Mesothelial cell of epicardium (in vitro differentiated cells): ENCODE data around the gene BTN1A1. TPM values are rescaled to one million over a fixed set of nuclear protein-coding genes. Genes with fewer than 3 reads are reported as not detected.
A peak's percentile ranks its signal among the peaks of the same experiment; 100 is the strongest.
"Not testable (repeated sequence)": the region's sequence is repeated elsewhere in the genome, so short reads cannot be mapped to it uniquely, and the experiment has no call there.

Source experiments
- DNase-seq, 2 experiments: peaks; one replicate each; pipeline ENCODE4 v3.0.0; 2021; ENCODE audit warnings: low spot score in 2 of 2; ENCODE audit not compliant: unreplicated experiment in 2 of 2
- H3K27ac Mint-ChIP-seq: 2 replicates; pipeline ENCODE4 v1.8.0; 2021; ENCODE audit warnings: mixed read lengths
- H3K27me3 Mint-ChIP-seq: 2 replicates; pipeline ENCODE4 v1.8.0; 2021; ENCODE audit warnings: low read depth, mixed read lengths
- H3K36me3 Mint-ChIP-seq: 2 replicates; pipeline ENCODE4 v1.8.0; 2021; ENCODE audit warnings: mixed read lengths
- H3K4me1 Mint-ChIP-seq: 2 replicates; pipeline ENCODE4 v1.8.0; 2021; ENCODE audit warnings: mixed read lengths
- H3K4me3 Mint-ChIP-seq: 2 replicates; pipeline ENCODE4 v1.8.0; 2021; ENCODE audit warnings: mild to moderate bottlenecking, moderate library complexity, mixed read lengths
- H3K9me3 Mint-ChIP-seq: 2 replicates; pipeline ENCODE4 v1.8.0; 2021; ENCODE audit warnings: mixed read lengths
- CTCF ChIP-seq: fragments of 200-600 bp; sonication (generic); IDR thresholded peaks from one replicate; pipeline ENCODE4 v1.5.0; 2021; ENCODE audit warnings: antibody characterized with exemption; ENCODE audit not compliant: unreplicated experiment
- total RNA-seq: library from RNA; stranded (reverse); gene quantifications from 3 replicates; pipeline ENCODE4 v1.2.1, GENCODE V29; 2021

The BTN1A1 gene
- total RNA-seq, 1 donor from 2014 or later, result 0.09 TPM

- peaks cover 73% of the 10 kb centered on the region for H3K27me3 Mint-ChIP-seq
These were observed 2.1 kb downstream of the BTN1A1 start for GRCh38 chr6:26502165-26502564.

GRCh38 chr6:26502626-26503025 lies 2.5 kb downstream of the BTN1A1 start:
- peaks cover 9% of the 10 kb centered on the region for H3K4me1 Mint-ChIP-seq
- H3K27ac Mint-ChIP-seq, result no peak overlapping the region
- DNase-seq, result no peak
- H3K36me3 Mint-ChIP-seq, result no peaks in the 10 kb centered on the region
- H3K4me3 Mint-ChIP-seq, result no peak overlapping the region
- no peaks in the 10 kb centered on the region for H3K9me3 Mint-ChIP-seq
- TF ChIP-seq CTCF, result no peak
- peaks cover 68% of the 10 kb centered on the region for H3K27me3 Mint-ChIP-seq

More at GRCh38 chr6:26502165-26502564, 2.1 kb downstream of the BTN1A1 start:
- DNase-seq, result no peak
- H3K9me3 Mint-ChIP-seq, result no peaks in the 10 kb centered on the region
- peak overlapping the region; percentile 65 for H3K4me3 Mint-ChIP-seq
- no peaks in the 10 kb centered on the region for H3K36me3 Mint-ChIP-seq
- TF ChIP-seq CTCF, result no peak
- no peak overlapping the region for H3K27ac Mint-ChIP-seq
- H3K4me1 Mint-ChIP-seq, result peaks cover 9% of the 10 kb centered on the region

- no peak for TF ChIP-seq CTCF
- no peaks in the 10 kb centered on the region for H3K9me3 Mint-ChIP-seq
- H3K4me1 Mint-ChIP-seq, result no peaks in the 10 kb centered on the region
- H3K27ac Mint-ChIP-seq, result no peak overlapping the region
- H3K36me3 Mint-ChIP-seq, result no peaks in the 10 kb centered on the region
- peaks cover 30% of the 10 kb centered on the region for H3K27me3 Mint-ChIP-seq
- H3K4me3 Mint-ChIP-seq, result no peak overlapping the region
- no peak for DNase-seq
These were observed 7.6 kb downstream of the BTN1A1 start for GRCh38 chr6:26507658-26508057.

GRCh38 chr6:26511033-26511432 lies 10.9 kb downstream of the BTN1A1 start:
- H3K4me1 Mint-ChIP-seq, H3K9me3 Mint-ChIP-seq, DNase-seq, H3K4me3 Mint-ChIP-seq, H3K27ac Mint-ChIP-seq, H3K36me3 Mint-ChIP-seq, H3K27me3 Mint-ChIP-seq: not testable (repeated sequence)

- Mint-ChIP-seq H3K4me1 (peaks cover under 1% of the 10 kb centered on the region), H3K27ac (no peak overlapping the region), H3K36me3 (no peaks in the 10 kb centered on the region), H3K4me3 (no peak overlapping the region), H3K9me3 (no peaks in the 10 kb centered on the region), H3K27me3 (no peaks in the 10 kb centered on the region)
- TF ChIP-seq CTCF, result no peak
- DNase-seq, result no peak
These were observed 14.9 kb downstream of the BTN1A1 start for GRCh38 chr6:26514984-26515383.

GRCh38 chr6:26516481-26517427 lies 16.7 kb downstream of the BTN1A1 start:
- no peak for TF ChIP-seq CTCF
- no peak overlapping the region for H3K4me3 Mint-ChIP-seq
- no peak overlapping the region for H3K27ac Mint-ChIP-seq
- H3K9me3 Mint-ChIP-seq, result no peaks in the 10 kb centered on the region
- H3K4me1 Mint-ChIP-seq, result peaks cover 8% of the 10 kb centered on the region
- H3K27me3 Mint-ChIP-seq, result no peaks in the 10 kb centered on the region
- DNase-seq, result no peak
- H3K36me3 Mint-ChIP-seq, result no peaks in the 10 kb centered on the region
